ENCODE measurements around the gene TTC7B.

DNA sequence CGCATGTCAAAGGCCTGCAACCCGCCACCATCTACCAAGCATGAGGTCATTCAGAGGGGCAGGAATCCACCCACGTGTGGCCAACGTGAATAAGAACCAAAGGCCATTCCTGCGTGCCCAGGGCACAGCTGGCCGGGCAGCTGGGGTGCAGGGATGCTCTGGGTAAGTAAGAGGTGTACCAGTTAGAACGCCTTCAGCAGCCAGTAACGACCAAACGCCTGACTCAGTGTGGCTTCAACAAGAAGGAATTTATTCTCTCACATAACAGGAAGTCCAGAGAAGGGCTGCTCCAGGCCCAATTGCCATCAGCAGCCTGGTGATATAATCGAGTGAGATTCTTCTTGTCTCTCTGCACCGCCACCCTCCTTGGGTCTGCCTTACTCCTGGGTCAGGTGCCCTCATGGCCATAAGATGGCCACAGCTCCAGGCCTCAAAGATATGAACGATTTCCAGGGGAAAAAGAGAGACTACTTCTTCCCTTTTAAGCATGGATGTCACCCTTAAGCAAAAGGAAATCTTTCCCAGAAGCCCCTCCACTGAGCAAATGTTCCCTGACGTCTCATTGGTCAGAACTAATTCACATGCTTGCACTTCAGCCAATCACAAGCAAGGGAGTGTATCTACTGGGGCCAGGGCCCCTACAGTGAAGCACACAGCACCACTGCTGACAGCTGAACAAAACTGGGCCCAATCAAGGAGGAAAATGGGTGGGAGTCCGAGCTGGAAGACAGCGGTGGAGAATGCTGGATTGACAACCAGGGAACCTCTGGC lies 7.3 kb downstream of the TTC7B start:
- TF ChIP-seq CREB1 (IDR thresholded peaks at IDR 0.05; ENCODE audit: low read depth) (no peak), RAD21 (IDR thresholded peaks at IDR 0.05; ENCODE audit: low read depth) (no peak), TAF1 (IDR thresholded peaks at IDR 0.05; ENCODE audit: low read depth) (no peak), TEAD4 (IDR thresholded peaks at IDR 0.05) (no peak), EP300 (IDR thresholded peaks at IDR 0.05; ENCODE audit: borderline replicate concordance) (no peak), FOXM1 (IDR thresholded peaks at IDR 0.05; ENCODE audit: borderline replicate concordance, low read depth) (no peak), NFIC (IDR thresholded peaks at IDR 0.05) (no peak), TCF12 (IDR thresholded peaks at IDR 0.05; ENCODE audit: low read depth) (no peak)
- TF ChIP-seq, protein P1, sequence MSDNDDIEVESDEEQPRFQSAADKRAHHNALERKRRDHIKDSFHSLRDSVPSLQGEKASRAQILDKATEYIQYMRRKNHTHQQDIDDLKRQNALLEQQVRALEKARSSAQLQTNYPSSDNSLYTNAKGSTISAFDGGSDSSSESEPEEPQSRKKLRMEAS (IDR thresholded peaks at IDR 0.05), result no peak
- TF ChIP-seq, protein P2, sequence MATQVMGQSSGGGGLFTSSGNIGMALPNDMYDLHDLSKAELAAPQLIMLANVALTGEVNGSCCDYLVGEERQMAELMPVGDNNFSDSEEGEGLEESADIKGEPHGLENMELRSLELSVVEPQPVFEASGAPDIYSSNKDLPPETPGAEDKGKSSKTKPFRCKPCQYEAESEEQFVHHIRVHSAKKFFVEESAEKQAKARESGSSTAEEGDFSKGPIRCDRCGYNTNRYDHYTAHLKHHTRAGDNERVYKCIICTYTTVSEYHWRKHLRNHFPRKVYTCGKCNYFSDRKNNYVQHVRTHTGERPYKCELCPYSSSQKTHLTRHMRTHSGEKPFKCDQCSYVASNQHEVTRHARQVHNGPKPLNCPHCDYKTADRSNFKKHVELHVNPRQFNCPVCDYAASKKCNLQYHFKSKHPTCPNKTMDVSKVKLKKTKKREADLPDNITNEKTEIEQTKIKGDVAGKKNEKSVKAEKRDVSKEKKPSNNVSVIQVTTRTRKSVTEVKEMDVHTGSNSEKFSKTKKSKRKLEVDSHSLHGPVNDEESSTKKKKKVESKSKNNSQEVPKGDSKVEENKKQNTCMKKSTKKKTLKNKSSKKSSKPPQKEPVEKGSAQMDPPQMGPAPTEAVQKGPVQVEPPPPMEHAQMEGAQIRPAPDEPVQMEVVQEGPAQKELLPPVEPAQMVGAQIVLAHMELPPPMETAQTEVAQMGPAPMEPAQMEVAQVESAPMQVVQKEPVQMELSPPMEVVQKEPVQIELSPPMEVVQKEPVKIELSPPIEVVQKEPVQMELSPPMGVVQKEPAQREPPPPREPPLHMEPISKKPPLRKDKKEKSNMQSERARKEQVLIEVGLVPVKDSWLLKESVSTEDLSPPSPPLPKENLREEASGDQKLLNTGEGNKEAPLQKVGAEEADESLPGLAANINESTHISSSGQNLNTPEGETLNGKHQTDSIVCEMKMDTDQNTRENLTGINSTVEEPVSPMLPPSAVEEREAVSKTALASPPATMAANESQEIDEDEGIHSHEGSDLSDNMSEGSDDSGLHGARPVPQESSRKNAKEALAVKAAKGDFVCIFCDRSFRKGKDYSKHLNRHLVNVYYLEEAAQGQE (IDR thresholded peaks at IDR 0.05; ENCODE audit: low read depth), result no peak
